Stimulated activated CD4-positive, alpha-beta T cell treated with anti-CD3 and anti-CD28 coated beads, Interleukin-2, amount 100 ng/mL, for 4 hours (primary cell): Measurements from ENCODE around the gene BID.

ENCODE experiments used
- DNase-seq: peaks from one replicate; pipeline ENCODE4 v3.0.0-alpha.2; 2020; ENCODE audit warnings: low read depth

Gene BID

DNA sequence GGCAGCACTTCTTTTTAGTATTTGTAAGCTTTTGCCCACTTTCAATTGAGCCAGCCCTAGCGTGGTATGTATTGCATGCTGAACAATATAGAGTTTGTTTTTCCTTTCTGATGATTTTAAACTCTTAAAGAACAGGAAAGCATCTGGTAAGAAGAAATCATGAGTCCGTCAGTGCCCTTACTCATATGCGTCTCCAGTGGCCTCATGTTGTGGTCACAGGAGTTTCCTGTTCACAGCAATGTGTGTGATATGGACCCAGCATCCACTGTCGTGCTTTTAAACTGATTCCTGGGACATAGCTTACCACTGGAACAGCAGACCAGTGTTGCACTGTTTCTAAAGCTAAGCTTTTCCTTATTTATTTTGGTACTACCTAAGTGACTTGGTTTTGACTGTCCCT lies 40.1 kb downstream of the BID start:
- DNase-seq, result no peak

DNA sequence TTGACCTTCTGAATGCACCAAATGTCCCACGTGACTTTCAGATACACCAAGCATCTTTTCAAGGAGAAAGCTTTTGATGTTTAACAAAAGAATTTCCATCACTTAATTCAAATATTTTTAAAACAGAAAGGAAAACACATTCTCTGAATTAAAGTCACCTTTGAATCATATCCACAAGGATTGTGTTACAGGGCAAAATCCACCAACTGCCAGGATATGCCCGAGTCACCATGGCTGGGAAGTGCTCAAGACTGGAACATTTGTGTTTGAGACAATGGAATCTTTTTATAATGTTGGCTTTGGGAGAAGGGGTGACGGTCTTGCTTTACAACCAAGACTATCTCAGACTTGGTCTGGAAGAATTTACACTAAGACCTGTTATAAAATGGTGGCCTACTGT lies 40.8 kb downstream of the BID start:
- DNase-seq, result no peak

- no peak for DNase-seq
These were observed 41.9 kb downstream of the BID start for GRCh38 chr22:17732251-17732854.

GRCh38 chr22:17729561-17729960 lies 44.7 kb downstream of the BID start:
- DNase-seq, result no peak

GRCh38 chr22:17728786-17729185 lies 45.5 kb downstream of the BID start:
- no peak for DNase-seq

DNA sequence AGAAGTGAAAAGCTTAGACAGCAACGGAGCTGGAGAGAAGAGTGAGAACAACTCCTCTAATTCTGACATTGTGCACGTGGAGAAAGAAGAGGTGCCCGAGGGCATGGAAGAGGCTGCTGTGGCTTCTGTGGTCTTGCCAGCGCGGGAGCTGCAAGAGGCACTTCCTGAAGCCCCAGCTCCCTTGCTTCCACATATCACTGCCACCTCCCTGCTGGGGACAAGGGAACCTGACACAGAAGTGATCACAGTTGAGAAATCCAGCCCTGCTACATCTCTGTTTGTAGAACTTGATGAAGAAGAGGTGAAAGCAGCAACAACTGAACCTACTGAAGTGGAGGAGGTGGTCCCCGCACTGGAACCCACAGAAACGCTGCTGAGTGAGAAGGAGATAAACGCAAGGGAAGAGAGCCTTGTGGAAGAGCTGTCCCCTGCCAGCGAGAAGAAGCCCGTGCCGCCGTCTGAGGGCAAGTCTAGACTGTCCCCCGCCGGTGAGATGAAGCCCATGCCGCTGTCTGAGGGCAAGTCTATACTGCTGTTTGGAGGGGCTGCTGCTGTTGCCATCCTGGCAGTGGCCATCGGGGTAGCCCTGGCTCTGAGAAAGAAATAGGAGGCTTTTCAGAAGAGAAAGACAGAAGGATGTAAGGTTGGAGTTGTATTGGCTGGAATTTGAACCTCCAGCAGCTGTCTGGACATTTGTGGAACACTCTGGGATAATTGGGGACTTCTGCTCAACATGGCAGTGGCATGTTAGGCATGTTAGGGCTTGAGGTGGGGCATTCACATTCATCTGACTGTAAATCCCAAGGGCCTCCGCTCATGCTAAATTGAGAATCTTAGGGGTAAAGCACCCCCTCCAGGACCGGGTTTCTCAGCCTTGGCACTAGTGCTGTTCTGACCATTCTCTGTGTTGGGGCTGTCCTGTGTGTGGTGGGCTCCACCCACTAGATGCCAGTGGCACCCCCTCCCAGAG lies 47.1 kb downstream of the BID start:
- no peak for DNase-seq

- no peak for DNase-seq
These were observed 48.0 kb downstream of the BID start for GRCh38 chr22:17726006-17726927.

DNA sequence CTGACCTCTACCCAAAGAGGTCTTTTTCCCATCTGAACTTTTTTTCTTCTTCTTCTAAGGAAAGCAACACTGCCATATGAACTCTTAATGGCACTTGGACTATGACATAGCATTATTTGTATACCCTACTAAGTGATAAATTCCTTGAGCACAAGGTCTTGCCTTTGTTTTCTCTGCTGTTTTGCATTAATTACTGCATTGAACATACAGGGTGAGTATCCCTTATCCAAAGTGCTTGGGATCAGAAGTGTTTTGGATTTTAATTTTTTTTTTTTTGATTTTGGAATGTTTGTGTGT lies 48.8 kb downstream of the BID start:
- DNase-seq, result no peak

DNA sequence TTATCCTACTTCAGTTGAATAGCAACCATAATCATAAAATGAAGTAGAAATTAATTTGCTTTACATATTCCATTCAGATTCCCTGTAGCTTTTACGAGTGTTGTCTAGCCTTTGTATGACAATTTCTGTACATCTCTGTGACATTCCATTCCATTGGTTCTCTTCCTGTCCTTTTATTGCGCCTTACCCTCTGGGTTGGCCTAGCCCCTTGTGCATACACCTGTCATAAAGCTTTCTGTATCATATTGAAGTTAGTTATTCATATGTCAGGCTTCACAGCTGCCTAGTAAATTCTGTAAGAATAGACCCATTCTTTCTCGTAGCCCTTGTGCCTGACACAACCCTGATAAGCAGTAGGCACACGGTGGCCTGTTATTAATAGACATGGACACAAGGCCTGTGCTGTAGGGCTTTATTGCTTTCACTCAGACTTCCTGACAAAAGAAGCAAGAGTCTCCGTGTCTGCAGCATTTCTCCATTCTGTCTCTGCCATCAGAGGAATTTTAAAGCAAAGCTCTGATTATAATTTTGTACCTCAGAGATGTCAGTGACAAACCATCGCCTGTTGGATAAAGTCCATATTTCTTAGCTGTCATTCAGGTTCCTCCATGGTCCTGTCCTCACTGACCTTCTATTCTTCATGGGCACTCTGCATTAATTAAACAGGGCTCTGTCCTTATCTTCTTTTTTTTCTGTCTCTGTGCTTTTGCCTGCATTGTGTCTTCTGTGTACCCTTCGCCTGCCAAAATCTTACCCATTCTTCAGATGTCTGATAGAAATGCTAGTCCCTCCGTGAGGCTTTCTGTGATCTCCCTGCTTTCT lies 49.4 kb downstream of the BID start:
- no peak for DNase-seq

- DNase-seq, result no peak
These were observed 50.0 kb downstream of the BID start for GRCh38 chr22:17724241-17724640.

- no peak for DNase-seq
These were observed 54.4 kb downstream of the BID start for GRCh38 chr22:17719911-17720310.

DNA sequence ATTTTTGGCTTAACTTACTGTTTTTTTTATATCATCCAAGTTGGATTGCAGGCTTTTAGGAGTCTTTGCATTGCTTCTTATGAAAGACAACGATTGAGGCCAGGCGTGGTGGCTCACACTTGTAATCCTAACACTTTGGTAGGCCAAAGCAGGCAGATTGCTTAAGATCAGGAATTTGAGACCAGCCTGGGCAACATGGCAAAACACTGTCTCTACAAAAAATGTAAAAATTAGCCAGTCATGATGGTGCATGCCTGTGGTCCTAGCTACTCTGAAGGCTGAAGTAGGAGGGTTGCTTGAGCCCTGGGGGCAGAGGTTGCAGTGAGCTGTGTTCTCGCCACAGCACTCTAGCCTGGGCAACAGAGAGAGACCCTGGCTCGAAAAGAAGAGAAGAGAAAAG lies 56.6 kb downstream of the BID start:
- no peak for DNase-seq

DNA sequence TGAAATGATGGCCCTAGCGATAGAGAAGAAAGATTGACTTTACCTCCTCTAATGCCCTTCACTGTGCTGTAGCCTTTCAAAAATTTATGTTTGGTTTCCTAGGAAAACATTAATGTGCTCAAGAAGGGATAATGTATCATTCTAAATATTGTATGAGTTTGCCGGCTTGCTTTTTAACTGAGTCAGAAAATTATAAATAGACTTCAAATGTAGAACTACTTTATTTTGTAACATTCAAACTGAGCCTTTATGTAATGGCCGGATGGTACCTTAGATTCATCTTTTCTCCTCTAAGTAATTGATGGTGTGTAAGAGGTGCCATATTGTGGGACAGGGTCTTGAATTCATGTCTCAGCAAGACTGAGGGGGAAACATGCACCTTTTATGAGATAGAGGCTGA lies 57.7 kb downstream of the BID start:
- no peak for DNase-seq

DNA sequence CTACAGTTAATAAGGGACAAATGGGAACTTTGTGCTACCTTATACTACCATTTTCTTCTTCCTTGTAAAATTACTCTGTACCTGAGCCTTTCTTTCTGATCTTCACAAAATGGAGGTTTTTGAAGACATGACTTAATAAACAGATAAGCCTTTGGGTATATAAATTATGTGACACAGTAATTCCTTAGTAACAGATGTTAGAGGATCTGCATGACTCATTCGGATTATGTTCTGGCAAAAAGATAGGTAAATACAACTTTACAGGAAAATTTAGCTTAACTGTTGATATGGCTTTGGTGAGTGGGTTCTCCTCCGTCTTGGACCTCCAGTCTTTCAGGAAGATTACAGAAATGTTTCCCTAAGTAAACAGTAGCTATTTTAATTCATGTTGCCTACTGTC lies 61.8 kb downstream of the BID start:
- DNase-seq, result no peak

GRCh38 chr22:17710023-17710422 lies 64.2 kb downstream of the BID start:
- no peak for DNase-seq

GRCh38 chr22:17707526-17707925 lies 66.7 kb downstream of the BID start:
- DNase-seq, result no peak

GRCh38 chr22:17706947-17707346 lies 67.3 kb downstream of the BID start:
- no peak for DNase-seq

DNA sequence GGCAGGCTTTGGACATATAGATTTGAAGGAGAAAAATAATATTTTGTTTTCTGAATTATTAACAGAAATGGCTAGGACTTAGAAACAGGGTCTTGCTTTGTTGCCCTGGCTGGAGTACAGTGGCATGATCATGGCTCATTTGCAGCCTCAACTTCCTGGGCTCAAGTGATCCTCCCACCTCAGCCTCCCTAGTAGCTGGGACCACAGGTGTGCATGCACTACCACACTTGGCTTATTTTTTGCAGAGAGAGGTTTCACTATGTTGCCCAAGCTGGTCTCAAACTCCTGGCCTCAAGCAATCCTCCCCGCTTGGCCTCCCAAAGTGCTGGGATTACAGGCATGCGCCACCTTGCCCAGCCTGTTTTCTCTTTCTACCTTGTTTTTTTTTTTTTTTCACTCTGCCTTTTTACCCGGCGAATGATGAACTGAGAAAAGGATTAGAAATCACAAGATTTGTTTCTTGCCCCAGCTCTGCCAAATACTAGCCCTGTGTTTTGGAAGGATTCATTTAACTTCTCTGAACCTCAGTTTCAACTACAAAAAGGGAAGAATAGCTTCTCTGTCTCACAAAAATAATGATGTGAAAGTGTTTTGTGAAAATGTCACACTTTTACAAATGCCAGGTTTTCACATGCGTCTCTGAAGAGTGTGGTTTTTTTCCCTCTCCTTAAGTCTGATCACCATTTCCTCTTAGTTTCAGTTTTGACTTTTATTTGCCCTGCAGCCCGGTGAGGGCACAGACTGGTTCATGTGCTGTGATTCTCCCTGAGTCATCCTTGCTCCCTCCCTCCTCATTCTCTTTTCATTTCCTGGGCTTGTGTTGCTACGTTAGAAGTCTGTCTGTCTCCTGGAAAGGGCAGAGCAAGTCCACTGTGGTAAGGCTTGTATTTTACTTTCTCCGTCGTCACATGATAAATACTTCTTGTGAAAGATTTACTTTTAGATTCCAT lies 68.0 kb downstream of the BID start:
- peak; percentile 33 for DNase-seq

- DNase-seq, result no peak
These were observed 68.7 kb downstream of the BID start for GRCh38 chr22:17705546-17705945.

- DNase-seq, result no peak
These were observed 70.5 kb downstream of the BID start for GRCh38 chr22:17703811-17704210.

DNA sequence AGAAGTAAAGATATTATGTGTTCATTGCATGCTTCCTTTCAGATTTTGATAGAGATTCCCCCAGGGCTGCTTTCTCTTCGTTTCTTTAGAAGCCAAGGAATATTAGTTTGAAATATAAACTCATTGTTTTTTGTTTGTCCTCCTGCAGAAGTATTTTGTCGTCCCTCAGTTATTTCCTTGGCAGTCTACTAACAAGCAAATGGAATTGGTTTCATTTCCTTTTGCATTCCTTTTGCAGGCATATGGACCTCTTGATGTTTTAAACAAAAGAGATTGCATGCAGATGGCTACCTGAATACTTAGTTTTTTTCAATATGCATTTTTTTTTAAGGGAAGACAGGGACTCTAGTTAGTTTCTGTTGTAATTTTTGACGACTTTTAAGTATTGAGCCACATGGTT lies 73.5 kb downstream of the BID start:
- DNase-seq, result no peak
